NAMALWA (cell line): ENCODE results near the gene CALB2.

ENCODE experiments used
- DNase-seq: peaks from one replicate; pipeline ENCODE4 v3.0.0-alpha.2; 2015; ENCODE audit warnings: low spot score

CALB2 gene

GRCh38 chr16:71426880-71427615 is 68.5 kb downstream of the CALB2 start:
- no peak for DNase-seq

DNA sequence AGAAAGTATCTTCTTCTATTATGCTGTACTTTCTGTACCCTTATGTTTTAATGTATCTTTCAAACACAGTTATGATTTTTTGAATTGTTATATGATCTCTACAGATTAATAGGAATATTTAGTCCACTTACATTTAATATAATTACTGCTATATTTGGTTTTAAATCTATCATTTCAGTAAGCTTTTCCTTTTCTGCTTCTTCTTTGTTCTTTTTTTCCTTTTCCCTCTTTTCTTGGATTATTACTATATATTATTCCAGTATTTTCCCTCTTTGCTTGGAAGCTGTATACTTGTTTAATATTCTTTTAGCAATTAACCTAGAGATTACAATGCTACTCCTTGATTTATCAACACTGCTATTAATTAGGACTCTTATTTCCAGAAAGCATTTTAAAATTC is 69.9 kb downstream of the CALB2 start:
- DNase-seq = no peak

DNA sequence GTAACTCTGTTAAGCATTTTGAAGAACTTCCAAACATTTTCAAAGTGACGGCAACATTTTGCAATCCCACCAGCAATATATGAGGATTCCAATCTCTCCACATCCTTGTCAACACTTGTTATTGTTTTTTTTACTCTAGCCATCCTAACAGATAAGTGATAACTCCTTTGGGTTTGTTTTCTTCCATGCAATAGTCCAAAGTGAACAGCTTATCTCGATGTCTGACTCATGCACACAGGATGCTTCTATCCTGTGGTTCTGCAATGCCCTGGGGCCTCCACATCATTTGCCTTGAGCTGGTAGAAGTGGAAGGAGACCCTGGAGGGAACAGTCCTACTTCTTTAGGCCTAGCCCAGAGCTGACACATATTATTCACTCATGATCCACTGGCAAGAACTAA is 70.4 kb downstream of the CALB2 start:
- DNase-seq = no peak

GRCh38 chr16:71429581-71429980 is 71.1 kb downstream of the CALB2 start:
- DNase-seq = no peak

DNA sequence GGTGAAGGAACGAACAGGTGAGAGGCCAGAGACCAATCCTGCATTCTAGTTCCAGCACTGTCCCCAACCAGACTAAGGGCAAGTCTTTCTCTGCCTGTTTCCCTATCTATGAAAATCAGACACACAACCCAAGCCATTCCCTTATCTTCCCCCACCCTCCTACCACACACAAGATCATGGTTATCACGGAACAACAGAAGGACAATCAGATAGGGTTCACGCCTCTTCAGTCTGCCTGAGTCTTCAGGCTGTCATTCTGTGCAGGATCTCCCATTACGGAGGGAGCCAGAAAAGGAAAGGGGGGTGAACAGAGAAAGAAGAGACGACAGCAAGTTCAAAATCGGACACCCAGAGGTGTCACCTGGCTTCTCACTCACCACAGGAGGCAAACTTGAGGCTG is 72.2 kb downstream of the CALB2 start:
- DNase-seq = no peak

DNA sequence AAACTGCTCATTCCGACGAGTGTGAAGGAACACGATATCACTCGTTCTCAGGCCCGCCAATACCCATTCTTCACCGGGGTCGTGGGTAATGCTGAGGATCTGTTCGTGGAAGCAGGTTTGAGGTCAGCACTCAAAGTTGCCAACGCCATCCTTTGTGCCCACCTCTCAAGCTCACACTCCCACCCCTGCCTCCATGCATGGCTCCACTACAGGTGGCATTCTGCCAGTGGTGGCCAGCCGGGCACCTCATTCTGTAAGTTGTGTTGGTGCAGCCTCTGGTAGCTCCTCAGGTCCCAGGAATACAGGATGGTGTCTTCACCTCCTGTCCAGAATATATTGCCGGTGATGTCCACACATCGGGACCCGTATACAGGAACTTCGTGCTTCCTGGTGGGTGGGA is 72.7 kb downstream of the CALB2 start:
- DNase-seq = no peak

GRCh38 chr16:71431991-71432390 is 73.5 kb downstream of the CALB2 start:
- DNase-seq = no peak

- no peak for DNase-seq
Observed at GRCh38 chr16:71432906-71433305, 74.4 kb downstream of the CALB2 start.

DNA sequence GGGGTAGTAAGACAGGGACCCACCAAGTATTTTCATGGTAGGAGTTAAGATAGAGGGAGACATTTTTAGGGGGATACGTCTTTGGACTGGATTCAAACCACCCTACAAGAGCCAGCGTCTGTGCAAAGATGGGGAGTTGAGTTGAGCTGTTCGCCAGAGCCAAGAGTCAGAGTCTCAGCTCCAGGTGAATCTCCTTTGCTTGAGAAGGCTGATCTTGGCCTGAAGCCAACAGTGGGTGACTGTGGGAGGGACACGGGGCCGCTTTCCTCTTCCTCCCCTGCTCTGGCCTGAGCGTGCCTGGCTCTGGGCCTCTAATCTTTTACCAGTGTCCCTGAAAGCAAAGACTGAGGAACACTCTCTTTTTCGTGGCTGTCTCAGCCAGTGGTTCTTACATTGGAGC is 78.0 kb downstream of the CALB2 start:
- no peak for DNase-seq

DNA sequence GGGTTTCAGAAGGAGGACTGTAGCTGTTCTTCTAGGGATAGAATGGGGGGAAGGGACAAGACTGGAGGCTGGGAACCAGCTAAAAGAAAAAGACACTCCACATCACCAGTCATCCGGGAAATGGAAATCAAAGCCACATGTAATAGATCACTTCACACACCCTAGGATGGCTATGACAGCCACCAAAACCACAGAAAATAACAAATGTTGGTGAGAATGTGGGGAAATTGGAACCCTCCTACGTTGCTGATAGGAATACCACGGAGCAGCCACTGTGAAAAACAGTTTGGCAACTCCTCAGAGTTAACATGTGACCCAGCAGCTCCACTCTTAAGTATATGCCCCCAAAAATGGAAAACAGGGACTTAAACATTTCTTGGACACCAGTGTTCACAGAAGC is 81.0 kb downstream of the CALB2 start:
- DNase-seq = no peak
